Left lung (tissue), 10 donors: ENCODE results near the gene OGDHL. TPM values are rescaled to one million over a fixed set of nuclear protein-coding genes. Genes with fewer than 3 reads are reported as not detected.
"Not testable (repeated sequence)": the region's sequence is repeated elsewhere in the genome, so short reads cannot be mapped to it uniquely, and the experiment has no call there.

ENCODE experiments used
- ATAC-seq: fragments of 200-7000 bp; cut with Tn5 transposase; one replicate; pipeline ENCODE4 v1.9.1; 2020; ENCODE audit warnings: moderate library complexity
- DNase-seq, 4 donors: peaks; one replicate each; pipeline ENCODE4 v3.0.0-alpha.2; 2013 to 2020
- H3K27ac ChIP-seq, 2 donors: fragments of 200-600 bp; sonication (generic) in 1 of 2; one replicate each; pipeline versions ENCODE4 v1.5.0 to v1.8.0; 2020 to 2021
- H3K27me3 ChIP-seq, 2 donors: fragments of 200-600 bp; sonication (generic) in 1 of 2; one replicate each; pipeline versions ENCODE4 v1.5.0 to v1.8.0; 2020 to 2021
- H3K36me3 ChIP-seq, 2 donors: fragments of 200-600 bp; sonication (generic) in 1 of 2; one replicate each; pipeline versions ENCODE4 v1.5.0 to v1.8.0; 2020 to 2021
- H3K4me1 ChIP-seq, 2 donors: fragments of 200-600 bp; one replicate each; pipeline ENCODE4 v1.8.0; 2021
- H3K4me3 ChIP-seq, 2 donors: fragments of 200-600 bp; sonication (generic) in 1 of 2; one replicate each; pipeline versions ENCODE4 v1.5.0 to v1.8.0; 2020 to 2021; ENCODE audit warnings: mild to moderate bottlenecking in 1 of 2
- H3K9me3 ChIP-seq, 2 donors: fragments of 200-600 bp; sonication (generic) in 1 of 2; one replicate each; pipeline versions ENCODE4 v1.5.0 to v1.8.0; 2020 to 2021
- intact Hi-C, 2 donors: fragments of 100-400 bp; cut with DNase I; formaldehyde crosslinking; loops; one replicate each; pipeline versions ENCODE4 v1.11.2 to v1.14.2; 2022
- polyA plus RNA-seq, 6 donors: library from polyadenylated mRNA; unstranded; fragments of 120-200 nt; gene quantifications; one replicate each; pipeline ENCODE4 v1.2.1, GENCODE V29; 2013; ENCODE audit not compliant: insufficient read length in 6 of 6
- total RNA-seq, 2 donors: library from RNA; stranded (reverse); fragmentation: NEBNext Ultra II Directional; extraction: Animal tissue kit (Norgen Biotek cat#: 25700); gene quantifications; one replicate each; pipeline ENCODE4 v1.2.1, GENCODE V29; 2021
- TF ChIP-seq, protein P1 (sequence below), 2 donors: fragments of 200-600 bp; sonication (generic) in 1 of 2; IDR thresholded peaks; one replicate each; pipeline versions ENCODE4 v1.5.0 to v1.8.0; 2021; ENCODE audit warnings: antibody characterized with exemption in 2 of 2
- donor health status: DM: no; HTN: yes; CAD: no.
- donor health status: DM: no; HTN: no; CAD: no.

OGDHL gene
- total and polyA plus RNA-seq, 8 donors = 0.39 to 1.1 (median 0.87) TPM

DNA sequence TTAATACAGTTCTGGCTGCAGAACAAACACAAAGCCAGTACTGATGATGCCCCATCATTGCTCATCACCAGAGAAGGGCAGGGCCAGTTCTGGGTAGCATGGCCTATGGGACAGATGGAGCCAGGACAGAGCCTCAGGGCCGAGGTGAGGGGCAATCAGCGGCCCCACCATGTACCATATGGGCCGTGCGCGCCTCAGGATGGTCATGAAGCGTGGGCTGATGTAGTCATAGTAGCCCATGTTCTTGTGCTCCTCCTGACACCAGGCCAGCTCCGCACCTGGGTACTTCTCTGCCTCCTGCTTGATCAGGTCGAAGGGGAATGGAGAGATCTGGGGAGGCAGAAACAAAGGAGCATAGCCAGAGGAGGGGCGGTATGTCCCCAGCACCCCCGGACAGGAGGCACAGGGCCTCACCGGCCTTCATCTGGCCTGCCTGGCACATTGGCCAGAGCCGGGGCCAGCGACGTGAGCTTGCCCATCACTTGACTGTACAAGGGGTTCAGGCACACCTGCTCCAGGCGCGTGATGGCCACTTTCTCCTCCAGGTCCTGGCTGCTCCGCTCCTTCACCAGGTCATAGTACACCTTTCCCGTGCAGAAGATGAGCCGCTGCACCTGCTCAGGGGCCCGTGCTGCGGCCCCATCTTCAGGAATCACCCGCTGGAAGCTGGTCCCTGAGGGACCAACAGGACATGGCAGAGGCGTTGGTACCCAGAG lies 26.1 kb downstream of the OGDHL start:
- DNase-seq (no peak), ATAC-seq (no peak)
- no peaks in the 10 kb centered on the region for H3K9me3 ChIP-seq
- H3K27ac ChIP-seq = no peak overlapping the region
- no peaks in the 10 kb centered on the region for H3K36me3 ChIP-seq
- intact Hi-C loops = no loop called here
- TF ChIP-seq, protein P1, sequence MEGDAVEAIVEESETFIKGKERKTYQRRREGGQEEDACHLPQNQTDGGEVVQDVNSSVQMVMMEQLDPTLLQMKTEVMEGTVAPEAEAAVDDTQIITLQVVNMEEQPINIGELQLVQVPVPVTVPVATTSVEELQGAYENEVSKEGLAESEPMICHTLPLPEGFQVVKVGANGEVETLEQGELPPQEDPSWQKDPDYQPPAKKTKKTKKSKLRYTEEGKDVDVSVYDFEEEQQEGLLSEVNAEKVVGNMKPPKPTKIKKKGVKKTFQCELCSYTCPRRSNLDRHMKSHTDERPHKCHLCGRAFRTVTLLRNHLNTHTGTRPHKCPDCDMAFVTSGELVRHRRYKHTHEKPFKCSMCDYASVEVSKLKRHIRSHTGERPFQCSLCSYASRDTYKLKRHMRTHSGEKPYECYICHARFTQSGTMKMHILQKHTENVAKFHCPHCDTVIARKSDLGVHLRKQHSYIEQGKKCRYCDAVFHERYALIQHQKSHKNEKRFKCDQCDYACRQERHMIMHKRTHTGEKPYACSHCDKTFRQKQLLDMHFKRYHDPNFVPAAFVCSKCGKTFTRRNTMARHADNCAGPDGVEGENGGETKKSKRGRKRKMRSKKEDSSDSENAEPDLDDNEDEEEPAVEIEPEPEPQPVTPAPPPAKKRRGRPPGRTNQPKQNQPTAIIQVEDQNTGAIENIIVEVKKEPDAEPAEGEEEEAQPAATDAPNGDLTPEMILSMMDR (IDR thresholded peaks at IDR 0.05) = no peak
- no peaks in the 10 kb centered on the region for H3K27me3 ChIP-seq
- H3K4me1 ChIP-seq = no peaks in the 10 kb centered on the region
- H3K4me3 ChIP-seq = no peak overlapping the region

DNA sequence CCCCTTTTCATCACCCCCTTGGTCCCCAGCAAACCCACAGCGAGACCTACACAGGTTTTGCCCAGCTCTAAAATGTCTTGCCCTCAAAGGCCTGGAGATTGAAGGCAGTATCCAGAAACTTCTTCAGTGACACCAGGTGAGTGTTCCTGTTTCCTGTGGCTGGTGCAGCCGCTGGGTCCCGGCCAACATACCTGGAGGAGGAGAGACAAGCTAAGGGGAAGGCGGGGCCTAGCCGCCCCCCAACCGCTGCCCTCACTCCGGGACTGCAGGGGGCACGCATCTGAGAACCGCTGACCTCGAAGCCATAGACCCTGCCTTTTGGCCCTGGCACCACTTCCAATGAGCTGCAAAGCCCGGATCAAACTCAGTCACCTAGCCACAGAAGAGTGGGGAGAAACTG lies 27.0 kb downstream of the OGDHL start:
- no peak for ATAC-seq
- intact Hi-C loops = no loop called here
- no peaks in the 10 kb centered on the region for H3K4me1 ChIP-seq

DNA sequence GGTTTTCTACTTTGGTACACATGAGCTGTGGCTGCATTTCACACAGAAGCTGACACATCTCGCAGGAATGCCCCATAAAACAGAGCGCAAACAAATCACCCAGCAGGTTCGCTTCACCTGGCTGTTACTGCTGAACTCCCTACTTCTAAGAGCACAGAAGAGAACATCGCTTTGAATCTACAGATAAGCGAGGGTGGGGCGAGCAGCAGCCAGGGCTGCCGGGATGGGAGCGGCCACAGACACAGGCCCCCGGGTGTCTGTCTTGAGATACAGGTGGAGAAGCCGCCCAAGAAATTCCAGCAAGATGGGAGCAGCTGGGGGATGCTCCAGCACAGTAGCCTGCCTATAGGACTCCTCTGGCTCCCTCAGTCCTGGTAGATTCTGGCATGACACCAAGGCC lies 27.4 kb downstream of the OGDHL start:
- peak in 1 of 4 donors; percentile 75 for DNase-seq
- Histone ChIP-seq H3K27me3 (no peaks in the 10 kb centered on the region), H3K36me3 (no peaks in the 10 kb centered on the region), H3K27ac (no peak overlapping the region), H3K4me1 (no peaks in the 10 kb centered on the region), H3K9me3 (no peaks in the 10 kb centered on the region), H3K4me3 (no peak overlapping the region)
- TF ChIP-seq, protein P1 (IDR thresholded peaks at IDR 0.05) = no peak
- no peak for ATAC-seq
- intact Hi-C loops = no loop called here

More for the DNA sequence above, 27.0 kb downstream of the OGDHL start:
- Histone ChIP-seq H3K36me3 (no peaks in the 10 kb centered on the region), H3K9me3 (no peaks in the 10 kb centered on the region), H3K27me3 (no peaks in the 10 kb centered on the region), H3K27ac (no peak overlapping the region), H3K4me3 (no peak overlapping the region)
- DNase-seq = no peak
- TF ChIP-seq, protein P1 (IDR thresholded peaks at IDR 0.05) = no peak

DNA sequence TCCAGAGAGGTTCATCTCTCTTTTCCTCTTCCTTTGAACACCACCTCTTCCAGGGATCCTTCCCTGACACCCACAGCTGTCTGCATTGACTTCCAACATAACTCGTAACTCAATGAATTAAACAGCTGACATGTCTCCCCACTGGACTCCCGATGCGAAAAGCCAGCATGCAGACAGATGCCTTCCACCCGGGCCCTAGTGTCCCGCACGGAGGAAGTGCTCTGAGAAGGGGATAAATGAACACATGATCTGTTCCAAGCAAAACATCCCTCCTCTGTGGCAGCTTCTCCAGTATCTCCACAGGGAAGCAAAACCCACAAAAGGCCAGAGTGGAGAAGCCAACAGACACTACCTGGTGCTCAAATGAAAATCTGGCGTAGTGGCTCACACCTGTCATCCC lies 28.3 kb downstream of the OGDHL start:
- DNase-seq = no peak
- intact Hi-C loops = no loop called here
- H3K27me3 ChIP-seq = no peaks in the 10 kb centered on the region
- no peak overlapping the region for H3K27ac ChIP-seq
- no peaks in the 10 kb centered on the region for H3K4me1 ChIP-seq
- TF ChIP-seq, protein P1 (IDR thresholded peaks at IDR 0.05) = no peak
- no peaks in the 10 kb centered on the region for H3K36me3 ChIP-seq
- H3K4me3 ChIP-seq = no peak overlapping the region
- no peak for ATAC-seq
- no peaks in the 10 kb centered on the region for H3K9me3 ChIP-seq

DNA sequence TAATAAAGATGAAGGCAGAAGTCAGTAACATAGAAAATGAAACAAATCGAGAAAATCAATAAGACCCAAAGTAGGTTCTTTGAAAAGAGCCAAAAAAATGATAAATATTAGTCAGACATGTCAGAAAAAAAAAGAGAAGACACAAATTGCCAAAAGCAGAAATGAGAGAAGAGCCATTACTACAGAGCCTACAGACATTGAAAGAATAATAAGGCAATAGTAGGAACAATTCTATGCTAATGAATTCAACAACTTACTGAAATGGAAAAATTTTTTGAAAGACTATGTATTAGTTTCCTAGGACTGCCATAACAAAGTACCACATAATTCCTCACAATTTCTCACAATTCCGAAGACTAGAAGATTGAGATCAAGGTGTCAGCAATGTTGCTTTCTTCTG lies 35.5 kb downstream of the OGDHL start:
- TF ChIP-seq, protein P1 (IDR thresholded peaks at IDR 0.05) = no peak
- no peak for DNase-seq
- Histone ChIP-seq H3K9me3 (peaks cover 0 to 18% of the 10 kb centered on the region in 2 donors), H3K36me3 (no peaks in the 10 kb centered on the region), H3K4me3 (no peak overlapping the region), H3K27ac (no peak overlapping the region), H3K4me1 (no peaks in the 10 kb centered on the region), H3K27me3 (no peaks in the 10 kb centered on the region)
- intact Hi-C loops = no loop called here
- ATAC-seq = no peak

DNA sequence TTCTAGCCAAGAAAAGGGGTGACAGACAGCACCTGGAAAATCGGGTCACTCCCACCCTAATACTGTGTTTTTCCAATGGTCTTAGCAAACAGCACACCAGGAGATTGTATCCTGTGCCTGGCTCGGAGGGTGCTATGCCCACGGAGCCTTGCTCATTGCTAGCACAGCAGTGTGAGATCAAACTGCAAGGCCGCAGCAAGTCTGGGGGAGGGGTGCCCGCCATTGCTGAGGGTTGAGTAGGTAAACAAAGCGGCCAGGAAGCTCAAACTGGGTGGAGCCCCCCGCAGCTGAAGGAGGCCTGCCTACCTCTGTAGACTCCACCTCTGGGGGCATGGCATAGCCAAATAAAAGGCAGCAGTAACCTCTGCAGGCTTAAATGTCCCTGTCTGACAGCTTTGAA lies 47.0 kb downstream of the OGDHL start:
- H3K4me1 ChIP-seq, H3K27ac ChIP-seq, H3K36me3 ChIP-seq, H3K9me3 ChIP-seq, ATAC-seq, intact Hi-C loops, DNase-seq, H3K4me3 ChIP-seq: not testable (repeated sequence)
- peaks cover 0 to 18% of the 10 kb centered on the region in 2 donors for H3K27me3 ChIP-seq
